Fibroblast of the aortic adventitia (primary cell): ENCODE results near the gene ATG2B. TPM values are rescaled to one million over a fixed set of nuclear protein-coding genes. Genes with fewer than 3 reads are reported as not detected.

Experiments
- DNase-seq: peaks from one replicate; pipeline ENCODE4 v3.0.0-alpha.2; 2010; ENCODE audit warnings: low read depth
- H3K4me3 ChIP-seq: 2 replicates; pipeline ENCODE4 v1.5.1; 2011; ENCODE audit warnings: low read depth, mild to moderate bottlenecking, control low read depth, low read length, moderate library complexity
- CTCF ChIP-seq: IDR thresholded peaks from 2 replicates; pipeline ENCODE4 v1.5.1; 2011; ENCODE audit warnings: mild to moderate bottlenecking, low read length, control low read depth, inconsistent platforms; ENCODE audit not compliant: insufficient read depth
- total RNA-seq: library from RNA; depleted of rRNA; stranded (reverse); fragments of >200 nt; gene quantifications from 2 replicates; pipeline ENCODE4 v1.2.3, GENCODE V29; 2012; ENCODE audit warnings: low replicate concordance

The ATG2B gene
- total RNA-seq, 1 donor: 28.7 TPM

- H3K4me3 ChIP-seq: no peak overlapping the region
- peak; percentile 71 for TF ChIP-seq CTCF
- peak; percentile 69 for DNase-seq
Observed at GRCh38 chr14:96264853-96265252, 98.3 kb downstream of the ATG2B start.

GRCh38 chr14:96264200-96264553 lies 99.0 kb downstream of the ATG2B start:
- H3K4me3 ChIP-seq: no peak overlapping the region
- no peak for TF ChIP-seq CTCF
- DNase-seq: no peak

- no peak for TF ChIP-seq CTCF
- DNase-seq: no peak
Observed at GRCh38 chr14:96263347-96264199, 99.6 kb downstream of the ATG2B start.

GRCh38 chr14:96261772-96262655 lies 101.1 kb downstream of the ATG2B start:
- DNase-seq: no peak
- TF ChIP-seq CTCF: no peak
- no peak overlapping the region for H3K4me3 ChIP-seq

More at GRCh38 chr14:96263347-96264199, 99.6 kb downstream of the ATG2B start:
- H3K4me3 ChIP-seq: no peak overlapping the region

- no peak overlapping the region for H3K4me3 ChIP-seq
- no peak for TF ChIP-seq CTCF
- no peak for DNase-seq
Observed at GRCh38 chr14:96261053-96261452, 102.1 kb downstream of the ATG2B start.

GRCh38 chr14:96260341-96260821 lies 102.8 kb downstream of the ATG2B start:
- peak; percentile 93 for DNase-seq
- no peak overlapping the region for H3K4me3 ChIP-seq
- no peak for TF ChIP-seq CTCF
